ENCODE results near the gene EIF2B2.

EIF2B2 gene

DNA sequence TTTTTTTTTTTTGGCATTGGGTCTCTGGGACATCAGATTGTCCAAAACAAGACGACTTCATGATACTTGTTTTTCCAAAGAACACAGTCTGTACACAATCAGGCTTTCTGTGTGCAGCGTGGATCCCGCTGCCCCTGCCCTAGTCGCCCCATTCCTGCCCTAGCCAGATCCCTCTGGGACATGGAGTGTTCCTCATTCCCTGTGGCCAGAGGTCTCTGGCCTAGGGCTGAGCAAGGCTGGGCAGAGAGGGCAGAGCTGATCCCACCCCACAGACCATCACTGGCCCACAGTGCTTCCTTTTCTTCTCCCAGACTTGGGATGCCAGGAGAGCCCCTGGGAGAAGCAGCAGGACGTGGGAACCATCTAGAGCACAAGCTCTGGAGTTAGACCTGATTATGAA lies 20.9 kb upstream of the EIF2B2 start:
- DNase-seq (ENCODE audit: insufficient read length, low spot score) (no peak), FAIRE-seq (no peak)
- TF ChIP-seq, protein P1, sequence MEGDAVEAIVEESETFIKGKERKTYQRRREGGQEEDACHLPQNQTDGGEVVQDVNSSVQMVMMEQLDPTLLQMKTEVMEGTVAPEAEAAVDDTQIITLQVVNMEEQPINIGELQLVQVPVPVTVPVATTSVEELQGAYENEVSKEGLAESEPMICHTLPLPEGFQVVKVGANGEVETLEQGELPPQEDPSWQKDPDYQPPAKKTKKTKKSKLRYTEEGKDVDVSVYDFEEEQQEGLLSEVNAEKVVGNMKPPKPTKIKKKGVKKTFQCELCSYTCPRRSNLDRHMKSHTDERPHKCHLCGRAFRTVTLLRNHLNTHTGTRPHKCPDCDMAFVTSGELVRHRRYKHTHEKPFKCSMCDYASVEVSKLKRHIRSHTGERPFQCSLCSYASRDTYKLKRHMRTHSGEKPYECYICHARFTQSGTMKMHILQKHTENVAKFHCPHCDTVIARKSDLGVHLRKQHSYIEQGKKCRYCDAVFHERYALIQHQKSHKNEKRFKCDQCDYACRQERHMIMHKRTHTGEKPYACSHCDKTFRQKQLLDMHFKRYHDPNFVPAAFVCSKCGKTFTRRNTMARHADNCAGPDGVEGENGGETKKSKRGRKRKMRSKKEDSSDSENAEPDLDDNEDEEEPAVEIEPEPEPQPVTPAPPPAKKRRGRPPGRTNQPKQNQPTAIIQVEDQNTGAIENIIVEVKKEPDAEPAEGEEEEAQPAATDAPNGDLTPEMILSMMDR (IDR thresholded peaks at IDR 0.05; ENCODE audit: insufficient read depth, missing control alignments): no peak

GRCh38 chr14:74982661-74983060 lies 20.1 kb upstream of the EIF2B2 start:
- no peak for FAIRE-seq
- no peak for DNase-seq (ENCODE audit: insufficient read length, low spot score)
- TF ChIP-seq, protein P1 (IDR thresholded peaks at IDR 0.05; ENCODE audit: insufficient read depth, missing control alignments): no peak

GRCh38 chr14:74983343-74983742 lies 19.4 kb upstream of the EIF2B2 start:
- DNase-seq (ENCODE audit: insufficient read length, low spot score) (no peak), FAIRE-seq (no peak)
- TF ChIP-seq, protein P1 (IDR thresholded peaks at IDR 0.05; ENCODE audit: insufficient read depth, missing control alignments): no peak

- FAIRE-seq (no peak), DNase-seq (ENCODE audit: insufficient read length, low spot score) (no peak)
- TF ChIP-seq, protein P1 (IDR thresholded peaks at IDR 0.05; ENCODE audit: insufficient read depth, missing control alignments): no peak
Measured at GRCh38 chr14:74984236-74985027, 18.3 kb upstream of the EIF2B2 start.

- TF ChIP-seq, protein P1 (IDR thresholded peaks at IDR 0.05; ENCODE audit: insufficient read depth, missing control alignments): no peak
- DNase-seq (ENCODE audit: insufficient read length, low spot score) (no peak), FAIRE-seq (no peak)
Measured at GRCh38 chr14:74985028-74985310, 17.8 kb upstream of the EIF2B2 start.

DNA sequence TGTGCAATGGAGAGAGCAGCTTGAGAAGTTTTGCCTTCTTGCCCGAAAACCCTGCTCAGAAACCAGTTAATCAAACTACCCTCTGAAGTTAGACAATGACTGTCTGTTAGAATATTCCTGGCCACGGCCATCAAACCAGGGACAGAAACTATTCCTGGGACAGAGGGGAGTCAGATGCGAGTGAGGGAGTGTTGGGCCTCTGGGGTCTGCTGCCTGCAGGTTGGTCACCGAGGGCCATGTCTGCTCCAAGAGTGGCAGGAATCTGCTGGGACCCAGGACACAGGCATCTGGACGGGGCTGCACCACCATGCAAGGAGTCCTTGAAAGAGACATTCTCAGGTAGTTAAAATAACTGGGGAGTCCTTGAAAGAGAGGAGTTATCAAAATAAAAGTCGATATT lies 16.9 kb upstream of the EIF2B2 start:
- TF ChIP-seq, protein P1 (IDR thresholded peaks at IDR 0.05; ENCODE audit: insufficient read depth, missing control alignments): no peak
- FAIRE-seq: no peak
- no peak for DNase-seq (ENCODE audit: insufficient read length, low spot score)

GRCh38 chr14:74988131-74988530 lies 14.6 kb upstream of the EIF2B2 start:
- TF ChIP-seq, protein P1 (IDR thresholded peaks at IDR 0.05; ENCODE audit: insufficient read depth, missing control alignments): no peak
- FAIRE-seq: no peak
- DNase-seq (ENCODE audit: insufficient read length, low spot score): no peak
